Chondrocyte (in vitro differentiated cells): ENCODE measurements around the gene SMIM33. TPM values are rescaled to one million over a fixed set of nuclear protein-coding genes. Genes with fewer than 3 reads are reported as not detected.
A peak's percentile ranks its signal among the peaks of the same experiment; 100 is the strongest.
"Not testable (repeated sequence)": the region's sequence is repeated elsewhere in the genome, so short reads cannot be mapped to it uniquely, and the experiment has no call there.

Experiments
- DNase-seq: peaks from one replicate; pipeline ENCODE4 v3.0.0; 2021; ENCODE audit warnings: mixed read lengths, low spot score
- H3K27ac Mint-ChIP-seq: one replicate; pipeline ENCODE4 v1.8.0; 2021; ENCODE audit warnings: mild to moderate bottlenecking, moderate library complexity, mixed read lengths; ENCODE audit not compliant: unreplicated experiment
- H3K27me3 Mint-ChIP-seq: 2 replicates; pipeline ENCODE4 v1.8.0; 2021; ENCODE audit warnings: low read depth, mixed read lengths
- H3K36me3 Mint-ChIP-seq: 2 replicates; pipeline ENCODE4 v1.8.0; 2021; ENCODE audit warnings: low read depth, mixed read lengths
- H3K4me1 Mint-ChIP-seq: 2 replicates; pipeline ENCODE4 v1.8.0; 2021; ENCODE audit warnings: low read depth, mild to moderate bottlenecking, mixed read lengths
- H3K4me3 Mint-ChIP-seq: one replicate; pipeline ENCODE4 v1.8.0; 2021; ENCODE audit warnings: mild to moderate bottlenecking, moderate library complexity, mixed read lengths; ENCODE audit not compliant: unreplicated experiment
- H3K9me3 Mint-ChIP-seq: 2 replicates; pipeline ENCODE4 v1.8.0; 2021; ENCODE audit warnings: low read depth, mixed read lengths
- CTCF ChIP-seq: fragments of 200-600 bp; sonication (generic); IDR thresholded peaks from 2 replicates; pipeline ENCODE4 v1.5.0; 2021; ENCODE audit warnings: antibody characterized with exemption, mild to moderate bottlenecking, moderate library complexity
- total RNA-seq: library from RNA; stranded (reverse); gene quantifications from 3 replicates; pipeline ENCODE4 v1.2.1, GENCODE V29; 2021

The SMIM33 gene
- total RNA-seq, 1 donor from 2014 or later, result not detected

- Mint-ChIP-seq H3K36me3 (peaks cover 12% of the 10 kb centered on the region), H3K4me3 (peak overlapping the region; percentile 84)
- DNase-seq, result no peak
Measured at GRCh38 chr5:139481580-139482049, 10.8 kb downstream of the SMIM33 start.

GRCh38 chr5:139482050-139482889 lies 11.5 kb downstream of the SMIM33 start, which contains the start of gene STING1:
Gene STING1 (minus strand): TSS chr5:139482758. CDS start chr5:139481704, 1,054 bp downstream.
- peaks cover 34% of the 10 kb centered on the region for H3K4me1 Mint-ChIP-seq
- H3K4me3 Mint-ChIP-seq, result peak within 1 kb of the TSS; percentile 84
- no peaks in the 10 kb centered on the region for H3K27me3 Mint-ChIP-seq
- peak; percentile 26 for TF ChIP-seq CTCF
- H3K27ac Mint-ChIP-seq, result peak within 1 kb of the TSS; percentile 100
- peaks cover 12% of the 10 kb centered on the region for H3K36me3 Mint-ChIP-seq
- H3K9me3 Mint-ChIP-seq, result no peaks in the 10 kb centered on the region
- no peak for DNase-seq

More at GRCh38 chr5:139481580-139482049, 10.8 kb downstream of the SMIM33 start:
- H3K4me1 Mint-ChIP-seq, result peaks cover 34% of the 10 kb centered on the region
- no peaks in the 10 kb centered on the region for H3K9me3 Mint-ChIP-seq
- H3K27ac Mint-ChIP-seq, result peak overlapping the region; percentile 100
- no peaks in the 10 kb centered on the region for H3K27me3 Mint-ChIP-seq
- TF ChIP-seq CTCF, result peak; percentile 58

GRCh38 chr5:139482890-139483208 lies 12.0 kb downstream of the SMIM33 start:
- not testable (repeated sequence) for H3K36me3 Mint-ChIP-seq, H3K9me3 Mint-ChIP-seq, DNase-seq, H3K27me3 Mint-ChIP-seq
- Mint-ChIP-seq H3K4me1 (peaks cover 34% of the 10 kb centered on the region), H3K4me3 (peak overlapping the region; percentile 84), H3K27ac (peak overlapping the region; percentile 100)

- no peaks in the 10 kb centered on the region for H3K27me3 Mint-ChIP-seq
- H3K27ac Mint-ChIP-seq, result no peak overlapping the region
- no peaks in the 10 kb centered on the region for H3K36me3 Mint-ChIP-seq
- H3K9me3 Mint-ChIP-seq, result no peaks in the 10 kb centered on the region
- peaks cover 27% of the 10 kb centered on the region for H3K4me1 Mint-ChIP-seq
- H3K4me3 Mint-ChIP-seq, result no peak overlapping the region
- TF ChIP-seq CTCF, result no peak
- peak; percentile 63 for DNase-seq
Measured at GRCh38 chr5:139486201-139486600, 15.4 kb downstream of the SMIM33 start.

GRCh38 chr5:139488260-139488659 lies 17.5 kb downstream of the SMIM33 start:
- H3K4me3 Mint-ChIP-seq, result no peak overlapping the region
- TF ChIP-seq CTCF, result no peak
- H3K9me3 Mint-ChIP-seq, result no peaks in the 10 kb centered on the region
- no peak overlapping the region for H3K27ac Mint-ChIP-seq
- H3K4me1 Mint-ChIP-seq, result peaks cover 19% of the 10 kb centered on the region
- peak; percentile 28 for DNase-seq
- no peaks in the 10 kb centered on the region for H3K27me3 Mint-ChIP-seq
- no peaks in the 10 kb centered on the region for H3K36me3 Mint-ChIP-seq
